Activated CD8-positive, alpha-beta memory T cell treated with anti-CD3 and anti-CD28 coated beads for 24 hours (primary cell): ENCODE results near the gene ENTPD2.

Source experiments
- DNase-seq: peaks from one replicate; pipeline ENCODE4 v3.0.0-alpha.2; 2020

Gene ENTPD2

GRCh38 chr9:137053944-137054931 is at the start of gene ENTPD2:
TSS of gene ENTPD2 (minus strand) at chr9:137054061. CDS start at chr9:137053997, 64 bp downstream.
- no peak for DNase-seq

- DNase-seq, result no peak
Measured at GRCh38 chr9:137103206-137103999, 49.5 kb upstream of the ENTPD2 start.

GRCh38 chr9:137099231-137099630 is 45.4 kb upstream of the ENTPD2 start:
- no peak for DNase-seq

- DNase-seq, result no peak
Measured at GRCh38 chr9:137097761-137098462, 44.1 kb upstream of the ENTPD2 start.

GRCh38 chr9:137096785-137097546 is 43.1 kb upstream of the ENTPD2 start:
- DNase-seq, result no peak

GRCh38 chr9:137095664-137096517 is 42.0 kb upstream of the ENTPD2 start:
- peak; percentile 90 for DNase-seq

GRCh38 chr9:137089232-137089947 is 35.5 kb upstream of the ENTPD2 start:
- no peak for DNase-seq

- DNase-seq, result no peak
Measured at GRCh38 chr9:137088121-137088520, 34.3 kb upstream of the ENTPD2 start.

- DNase-seq, result peak; percentile 78
Measured at GRCh38 chr9:137087409-137087925, 33.6 kb upstream of the ENTPD2 start.

- DNase-seq, result peak; percentile 98
Measured at GRCh38 chr9:137086531-137087408, 32.9 kb upstream of the ENTPD2 start, which contains the start of gene MAN1B1. TSS of gene MAN1B1 (plus strand) at chr9:137086985. CDS start at chr9:137087000, 15 bp downstream.

- DNase-seq, result peak; percentile 86
Measured at GRCh38 chr9:137085920-137086530, 32.2 kb upstream of the ENTPD2 start.

- no peak for DNase-seq
Measured at GRCh38 chr9:137084526-137084925, 30.7 kb upstream of the ENTPD2 start.

GRCh38 chr9:137083394-137084004 is 29.6 kb upstream of the ENTPD2 start:
- no peak for DNase-seq

- no peak for DNase-seq
Measured at GRCh38 chr9:137082925-137083290, 29.0 kb upstream of the ENTPD2 start.

GRCh38 chr9:137082222-137082924 is 28.5 kb upstream of the ENTPD2 start:
- no peak for DNase-seq

- no peak for DNase-seq
Measured at GRCh38 chr9:137080260-137081122, 26.6 kb upstream of the ENTPD2 start.

- DNase-seq, result no peak
Measured at GRCh38 chr9:137079401-137079787, 25.5 kb upstream of the ENTPD2 start.
